GM12801 (cell line): Measurements from ENCODE around the gene MAP2K5.

Experiments used
- CTCF ChIP-seq: IDR thresholded peaks from one replicate; pipeline ENCODE4 v1.5.1; 2011; ENCODE audit warnings: control low read depth; ENCODE audit not compliant: insufficient read length; ENCODE audit errors: extremely low read depth

MAP2K5 gene

GRCh38 chr15:67853454-67853853 is 311.0 kb downstream of the MAP2K5 start:
- TF ChIP-seq CTCF: no peak

GRCh38 chr15:67854358-67854757 is 311.9 kb downstream of the MAP2K5 start:
- TF ChIP-seq CTCF: no peak

- TF ChIP-seq CTCF: no peak
Observed at GRCh38 chr15:67855842-67856241, 313.3 kb downstream of the MAP2K5 start.
